BLaER1 treated with 17β-estradiol and CSF1 and Interleukin-3, amounts not matched to agents 10 nM and 100 nM (cell line): ENCODE data around the gene TOMM20.
"Not testable (repeated sequence)": the region's sequence is repeated elsewhere in the genome, so short reads cannot be mapped to it uniquely, and the experiment has no call there.

Experiments used
- H3K27ac ChIP-seq, 11 experiments: shearing (Covaris generic); formaldehyde crosslinking; 2 replicates each; pipeline ENCODE4 v1.8.1; 2022
- H3K27me3 ChIP-seq, 11 experiments: shearing (Covaris generic); formaldehyde crosslinking; 2 replicates each; pipeline ENCODE4 v1.8.1; 2022
- H3K36me3 ChIP-seq, 11 experiments: shearing (Covaris generic); formaldehyde crosslinking; 2 replicates each; pipeline ENCODE4 v1.8.1; 2022
- H3K4me1 ChIP-seq, 10 experiments: shearing (Covaris generic); formaldehyde crosslinking; 2 replicates each; pipeline ENCODE4 v1.8.1; 2022
- H3K4me2 ChIP-seq, 11 experiments: shearing (Covaris generic); formaldehyde crosslinking; 2 replicates each; pipeline ENCODE4 v1.8.1; 2022
- H3K4me3 ChIP-seq, 10 experiments: shearing (Covaris generic); formaldehyde crosslinking; 2 replicates each; pipeline ENCODE4 v1.8.1; 2022
- H3K9ac ChIP-seq, 11 experiments: shearing (Covaris generic); formaldehyde crosslinking; 2 replicates each; pipeline ENCODE4 v1.8.1; 2022
- H3K9me3 ChIP-seq, 11 experiments: shearing (Covaris generic); formaldehyde crosslinking; replicated peaks in 1 of 11; 2 replicates each; pipeline ENCODE4 v1.8.1; 2022
- H4K20me1 ChIP-seq, 11 experiments: shearing (Covaris generic); formaldehyde crosslinking; 2 replicates each; pipeline ENCODE4 v1.8.1; 2022
- Cebpa-rat ChIP-seq, 11 experiments: shearing (Covaris generic); IDR thresholded peaks; 2 replicates each; pipeline ENCODE4 v1.8.1; 2022

TOMM20 gene

DNA sequence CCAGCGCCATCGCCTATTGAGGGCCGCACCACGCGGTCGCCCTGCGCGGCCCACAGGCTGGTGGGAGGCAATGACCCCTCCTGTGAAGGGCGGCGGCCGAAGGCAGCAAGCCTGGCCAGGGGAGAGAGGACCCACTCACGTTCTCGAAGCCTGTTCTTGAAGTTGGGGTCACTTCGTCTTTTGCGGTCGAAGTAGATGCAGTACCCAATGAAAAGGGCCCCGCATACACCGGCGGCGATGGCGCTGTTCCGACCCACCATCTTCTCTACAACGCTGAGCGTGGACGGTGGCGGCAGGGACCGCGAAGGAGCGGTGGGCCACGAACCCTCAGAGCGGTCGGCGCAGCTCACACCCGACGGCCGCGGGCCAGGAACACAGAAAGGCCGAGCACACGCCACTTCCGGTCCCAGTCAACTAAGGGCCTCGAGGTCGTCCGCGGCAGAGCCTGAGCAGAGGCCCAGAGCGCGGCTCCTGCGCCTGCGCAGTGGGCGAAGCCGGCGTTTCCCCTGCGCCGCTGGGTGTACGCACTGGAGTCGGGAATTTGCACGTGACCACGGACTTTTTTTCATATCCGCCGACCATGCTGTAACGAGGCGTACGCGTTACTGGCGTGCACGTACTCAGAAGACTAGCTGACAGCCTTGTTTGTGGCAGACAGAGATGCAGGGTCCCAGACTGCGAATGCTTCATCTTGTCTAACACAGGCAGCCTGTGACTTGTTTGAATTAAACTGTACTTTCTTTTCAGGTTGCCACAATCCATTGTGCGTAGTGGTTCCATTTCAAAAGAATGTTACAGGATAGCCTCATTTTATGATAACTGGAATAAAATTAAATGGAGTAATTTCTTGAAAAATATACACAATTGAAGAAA is at the start of gene TOMM20:
Gene TOMM20, minus strand, starts transcription at position 382 of the 873 bp plus-strand sequence. Its CDS starts 122 bp downstream, at position 260.
- Histone ChIP-seq H3K9me3 (no peaks in the 10 kb centered on the region), H3K27ac (peak within 1 kb of the TSS; percentile 85 to 99 (median 96)), H3K36me3 (peaks cover 32 to 75% (median 64%) of the 10 kb centered on the region in 11 experiments), H3K4me2 (peak within 1 kb of the TSS; percentile 84 to 95 (median 88)), H3K4me1 (peaks cover 31 to 50% (median 37%) of the 10 kb centered on the region in 10 experiments), H4K20me1 (peaks cover 41 to 46% (median 44%) of the 10 kb centered on the region in 11 experiments), H3K27me3 (no peaks in the 10 kb centered on the region), H3K4me3 (peak within 1 kb of the TSS; percentile 86 to 98 (median 92)), H3K9ac (peak within 1 kb of the TSS; percentile 91 to 99 (median 97))
- TF ChIP-seq Cebpa-rat (IDR thresholded peaks at IDR 0.05): no peak

DNA sequence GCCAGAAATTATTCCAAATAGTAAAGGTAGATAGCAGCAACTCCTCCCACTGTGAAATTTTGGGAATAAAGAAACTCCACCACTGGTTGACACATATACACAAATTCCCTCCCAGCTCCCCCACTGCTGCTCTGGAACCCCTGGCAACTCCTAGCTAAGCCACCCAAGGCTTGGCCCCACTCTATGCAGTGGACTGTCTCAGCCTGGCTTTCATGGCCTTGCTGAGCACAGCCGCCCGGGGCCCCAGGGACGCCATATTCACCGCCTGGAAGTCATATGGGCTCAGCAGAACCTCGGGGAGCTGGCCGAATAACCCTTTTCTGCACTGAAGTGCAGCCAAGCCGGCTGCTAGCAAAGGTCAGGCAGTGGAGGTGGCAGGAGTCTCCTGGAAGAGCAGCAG is 47.8 kb upstream of the TOMM20 start:
- peaks cover 86 to 98% (median 94%) of the 10 kb centered on the region in 11 experiments for H3K36me3 ChIP-seq
- H3K4me3 ChIP-seq: no peak overlapping the region
- H3K4me1 ChIP-seq: no peaks in the 10 kb centered on the region
- H4K20me1 ChIP-seq: peaks cover 0 to 32% (median 11%) of the 10 kb centered on the region in 11 experiments; a peak in 14 of 22 replicates
- H3K27me3 ChIP-seq: no peaks in the 10 kb centered on the region
- H3K9ac ChIP-seq: no peak overlapping the region
- H3K27ac ChIP-seq: no peak overlapping the region
- no peak for TF ChIP-seq Cebpa-rat (IDR thresholded peaks at IDR 0.05)
- no peak overlapping the region for H3K4me2 ChIP-seq
- H3K9me3 ChIP-seq: no peaks in the 10 kb centered on the region

DNA sequence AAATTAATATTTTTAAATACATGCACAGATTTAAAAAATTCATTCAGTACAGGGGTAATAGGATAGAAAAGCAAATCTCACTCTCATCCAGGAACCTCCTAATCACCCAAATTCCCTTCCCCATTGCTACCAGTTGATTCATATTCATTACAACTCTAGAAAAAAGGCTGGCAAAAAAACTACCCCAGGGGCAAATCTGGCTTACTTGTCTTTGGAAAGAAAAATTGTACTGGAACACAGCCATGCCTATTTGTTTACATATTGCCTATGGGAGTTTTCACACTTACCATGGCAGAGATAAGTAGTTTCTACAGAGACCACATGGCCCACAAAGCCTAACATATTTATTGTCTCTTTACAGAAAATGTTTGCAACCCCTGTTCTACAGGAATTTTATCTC is 41.3 kb upstream of the TOMM20 start:
- Histone ChIP-seq H3K4me3 (no peak overlapping the region), H3K27ac (no peak overlapping the region), H4K20me1 (peaks cover 0 to 5% (median 0%) of the 10 kb centered on the region in 11 experiments; a peak in 1 of 22 replicates), H3K36me3 (peaks cover 70 to 98% (median 89%) of the 10 kb centered on the region in 11 experiments), H3K4me1 (no peaks in the 10 kb centered on the region), H3K9me3 (no peaks in the 10 kb centered on the region), H3K9ac (no peak overlapping the region), H3K27me3 (no peaks in the 10 kb centered on the region), H3K4me2 (no peak overlapping the region)
- TF ChIP-seq Cebpa-rat (IDR thresholded peaks at IDR 0.05): no peak

DNA sequence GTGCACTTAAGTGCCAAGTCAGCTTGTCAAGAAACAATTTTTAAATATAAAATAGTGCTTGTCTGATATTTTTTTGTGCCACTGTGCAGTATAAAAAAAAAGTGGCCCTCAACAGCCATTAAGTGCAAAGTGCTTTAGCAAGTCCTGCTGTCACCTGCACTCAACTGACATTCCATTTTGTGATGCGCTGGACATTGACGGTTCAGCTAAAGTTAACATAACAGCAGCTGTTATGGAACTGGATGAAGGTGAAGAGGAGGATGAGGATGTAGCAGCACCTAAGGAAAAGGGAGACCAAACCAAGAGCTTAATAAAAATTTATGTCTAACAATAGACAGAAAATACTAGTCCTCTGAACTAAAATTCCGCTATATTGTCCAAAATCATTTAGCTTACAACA is 39.7 kb upstream of the TOMM20 start:
- peaks cover 0 to 5% (median 0%) of the 10 kb centered on the region in 11 experiments; a peak in 1 of 22 replicates for H4K20me1 ChIP-seq
- no peak overlapping the region for H3K4me2 ChIP-seq
- no peak overlapping the region for H3K9ac ChIP-seq
- H3K36me3 ChIP-seq: peaks cover 56 to 96% (median 88%) of the 10 kb centered on the region in 11 experiments
- H3K27me3 ChIP-seq: no peaks in the 10 kb centered on the region
- TF ChIP-seq Cebpa-rat (IDR thresholded peaks at IDR 0.05): no peak
- peaks cover 0 to 4% (median 0%) of the 10 kb centered on the region in 11 experiments; a peak in 1 of 22 replicates for H3K9me3 ChIP-seq
- H3K4me3 ChIP-seq: no peak overlapping the region
- H3K4me1 ChIP-seq: no peaks in the 10 kb centered on the region
- no peak overlapping the region for H3K27ac ChIP-seq

DNA sequence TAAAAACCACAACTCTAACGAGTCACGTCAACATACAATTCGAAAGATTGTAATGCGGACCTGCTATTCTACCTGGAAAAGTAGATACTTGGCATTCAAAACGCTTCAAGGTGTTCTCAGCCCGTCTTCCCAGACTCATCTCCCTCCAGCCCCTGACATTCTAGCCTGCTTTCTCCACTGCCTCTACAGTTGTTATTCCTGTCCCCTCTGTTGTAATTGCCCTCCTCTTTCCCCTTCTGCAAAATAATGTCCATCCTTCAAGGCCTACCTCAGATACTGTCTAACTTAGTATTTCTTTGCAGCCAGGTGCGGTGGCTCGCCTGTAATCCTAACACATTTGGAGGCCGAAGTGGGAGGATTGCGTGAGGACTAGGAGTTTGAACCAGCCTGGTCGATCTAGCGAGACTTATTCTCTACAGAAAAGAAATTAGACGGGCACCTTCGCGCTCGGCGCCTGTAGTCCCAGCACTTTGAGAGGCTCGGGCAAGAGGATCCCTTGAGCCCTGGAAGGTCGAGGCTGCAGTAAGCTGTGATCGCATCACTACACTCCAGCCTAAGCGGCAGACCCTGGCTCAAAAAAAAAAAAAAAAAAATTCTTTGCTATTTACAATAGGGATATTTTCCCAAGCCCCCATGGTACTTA is 33.2 kb upstream of the TOMM20 start:
- Histone ChIP-seq H3K9me3 (peaks cover 0 to 4% (median 0%) of the 10 kb centered on the region in 11 experiments; a peak in 1 of 22 replicates), H4K20me1 (peaks cover 0 to 31% (median 6%) of the 10 kb centered on the region in 11 experiments; a peak in 6 of 22 replicates), H3K4me2 (peak overlapping the region; percentile 72 to 92 (median 87)), H3K27me3 (no peaks in the 10 kb centered on the region), H3K4me1 (peaks cover 23 to 42% (median 31%) of the 10 kb centered on the region in 10 experiments), H3K36me3 (peaks cover 25 to 64% (median 58%) of the 10 kb centered on the region in 11 experiments), H3K9ac (peak overlapping the region; percentile 88 to 95 (median 92)), H3K27ac (peak overlapping the region; percentile 72 to 96 (median 91)), H3K4me3 (peak overlapping the region; percentile 78 to 91 (median 86))
- TF ChIP-seq Cebpa-rat (IDR thresholded peaks at IDR 0.05): no peak

DNA sequence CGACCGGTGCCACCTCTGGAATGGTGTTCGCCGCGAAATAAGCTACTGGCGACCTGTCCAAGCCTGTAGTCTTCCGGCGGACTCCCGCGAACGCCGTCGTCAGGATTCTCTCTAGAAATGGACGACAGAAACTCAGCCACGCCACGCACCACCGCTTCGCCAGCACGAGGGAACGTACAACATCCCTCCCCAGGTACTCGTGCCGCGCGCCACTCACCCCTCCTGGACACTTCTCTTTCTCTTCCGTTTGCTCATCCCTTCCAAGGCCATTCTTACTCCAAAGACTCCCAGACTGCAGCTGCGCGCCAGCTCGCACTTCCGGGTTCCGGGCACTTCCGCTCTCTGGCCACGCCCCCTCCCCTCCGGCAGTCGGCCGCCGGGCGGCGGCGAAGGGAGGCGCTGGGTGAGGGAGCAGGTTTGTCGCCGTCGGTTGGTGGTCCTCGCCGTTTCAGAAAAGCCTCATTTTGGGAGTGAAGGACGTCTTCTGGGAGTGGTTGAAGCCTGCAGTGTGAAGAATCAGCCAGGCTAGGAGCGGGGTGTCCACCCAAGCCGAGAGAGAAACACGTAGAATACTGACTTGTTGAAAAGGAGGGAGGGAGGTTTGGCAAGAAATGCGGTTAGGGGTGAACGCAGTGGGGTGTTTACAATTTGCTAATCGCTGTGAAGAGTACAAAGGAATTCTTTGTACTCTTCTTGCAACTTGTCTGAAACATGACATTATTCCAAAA is 32.5 kb upstream of the TOMM20 start, which contains the start of gene RBM34:
Gene RBM34, minus strand, starts transcription at position 294 of the 728 bp plus-strand sequence. Its CDS starts 24 bp downstream, at position 270.
- Histone ChIP-seq H3K9me3 (peaks cover 0 to 4% (median 0%) of the 10 kb centered on the region in 11 experiments; a peak in 1 of 22 replicates), H3K4me2 (peak within 1 kb of the TSS; percentile 86 to 95 (median 89)), H3K27me3 (no peaks in the 10 kb centered on the region), H3K4me1 (peaks cover 23 to 45% (median 31%) of the 10 kb centered on the region in 10 experiments), H4K20me1 (peaks cover 0 to 36% (median 6%) of the 10 kb centered on the region in 11 experiments; a peak in 8 of 22 replicates), H3K4me3 (peak within 1 kb of the TSS; percentile 78 to 91 (median 86)), H3K36me3 (peaks cover 31 to 64% (median 59%) of the 10 kb centered on the region in 11 experiments), H3K27ac (peak within 1 kb of the TSS; percentile 72 to 96 (median 91)), H3K9ac (peak within 1 kb of the TSS; percentile 88 to 95 (median 92))
- TF ChIP-seq Cebpa-rat (IDR thresholded peaks at IDR 0.05): peak in 1 of 11 experiments; percentile 66; a peak in 1 of 22 replicates

DNA sequence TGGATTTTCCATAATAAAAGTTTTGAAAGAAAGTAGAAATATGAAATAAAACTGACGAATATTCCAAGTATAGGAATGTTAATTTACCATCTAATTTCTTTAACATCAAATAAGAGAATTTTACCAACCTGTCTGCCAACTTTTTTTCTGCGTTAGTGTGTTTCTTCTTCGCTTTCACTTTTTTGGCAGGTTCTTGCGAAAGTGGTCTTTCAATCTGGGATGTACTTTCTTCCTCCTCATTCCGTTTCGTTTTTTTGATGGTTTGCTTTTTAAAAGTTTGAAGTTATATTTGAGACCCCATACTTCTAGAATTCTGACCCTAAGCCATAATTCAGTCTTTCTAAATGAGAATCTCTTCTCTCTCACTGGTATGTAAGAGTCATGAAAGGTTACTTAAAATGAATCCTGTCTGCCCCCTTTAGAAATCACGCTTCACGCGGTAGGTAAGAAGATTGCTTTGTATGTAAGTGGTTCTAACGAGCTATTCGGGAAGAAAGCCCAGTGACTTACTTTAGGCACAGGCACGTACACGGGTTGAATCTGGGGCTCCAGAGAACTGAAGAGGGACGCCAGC is 31.8 kb upstream of the TOMM20 start:
- Histone ChIP-seq H3K9ac (peak overlapping the region; percentile 88 to 95 (median 92)), H3K4me1 (peaks cover 23 to 45% (median 31%) of the 10 kb centered on the region in 10 experiments), H3K36me3 (peaks cover 35 to 64% (median 57%) of the 10 kb centered on the region in 11 experiments), H3K4me2 (peak overlapping the region; percentile 84 to 95 (median 87)), H3K9me3 (peaks cover 0 to 4% (median 0%) of the 10 kb centered on the region in 11 experiments; a peak in 1 of 22 replicates), H3K27me3 (no peaks in the 10 kb centered on the region), H4K20me1 (peaks cover 0 to 40% (median 6%) of the 10 kb centered on the region in 11 experiments; a peak in 8 of 22 replicates), H3K4me3 (peak overlapping the region; percentile 78 to 91 (median 86)), H3K27ac (peak overlapping the region; percentile 72 to 96 (median 91))
- peak in 1 of 11 experiments; percentile 23; a peak in 1 of 22 replicates for TF ChIP-seq Cebpa-rat (IDR thresholded peaks at IDR 0.05)

DNA sequence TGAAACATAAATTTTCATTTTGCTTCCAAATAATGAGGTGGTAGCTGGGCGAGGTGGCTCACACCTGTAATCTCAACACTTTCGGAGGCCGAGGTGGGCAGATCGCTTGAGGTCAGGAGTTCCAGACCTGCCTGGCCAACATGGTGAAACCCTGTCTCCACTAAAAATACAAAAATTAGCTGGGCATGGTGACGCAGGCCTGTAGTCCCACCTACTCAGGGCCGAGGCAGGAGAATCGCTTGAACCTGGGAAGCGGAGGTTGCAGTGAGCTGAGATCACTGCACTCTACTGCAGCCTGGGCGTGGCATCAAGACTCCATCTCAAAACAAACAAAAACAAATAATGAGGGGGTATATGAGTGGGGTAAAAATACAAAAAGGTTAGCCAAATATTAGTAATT is 31.3 kb upstream of the TOMM20 start:
- not testable (repeated sequence) for H3K27me3 ChIP-seq, H3K9me3 ChIP-seq
- Histone ChIP-seq H3K9ac (peak overlapping the region; percentile 88 to 95 (median 92)), H3K27ac (peak overlapping the region in 10 of 11 experiments; percentile 86 to 96 (median 92); a peak in 17 of 22 replicates), H4K20me1 (peaks cover 0 to 44% (median 6%) of the 10 kb centered on the region in 11 experiments; a peak in 8 of 22 replicates), H3K36me3 (peaks cover 41 to 66% (median 60%) of the 10 kb centered on the region in 11 experiments), H3K4me3 (peak overlapping the region; percentile 78 to 91 (median 86)), H3K4me1 (peaks cover 23 to 45% (median 31%) of the 10 kb centered on the region in 10 experiments), H3K4me2 (peak overlapping the region; percentile 84 to 95 (median 87))

DNA sequence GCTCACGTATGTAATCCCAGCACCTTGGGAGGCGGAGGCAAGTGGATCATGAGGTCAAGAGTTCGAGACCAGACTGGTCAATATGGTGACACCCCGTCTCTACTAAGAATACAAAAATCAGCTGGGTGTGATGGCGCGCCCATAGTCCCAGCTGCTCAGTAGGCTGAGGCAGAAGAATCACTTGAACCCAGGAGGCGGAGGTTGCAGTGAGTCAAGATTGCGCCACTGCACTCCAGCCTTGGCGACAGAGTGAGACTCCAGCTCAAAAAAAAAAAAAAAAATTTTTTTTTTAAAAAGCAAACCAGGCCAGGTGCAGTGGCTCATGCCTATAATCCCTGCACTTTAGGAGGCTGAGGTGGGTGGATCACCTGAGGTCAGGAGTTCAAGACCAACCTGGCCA is 30.6 kb upstream of the TOMM20 start:
- H3K36me3 ChIP-seq: peaks cover 47 to 67% (median 60%) of the 10 kb centered on the region in 11 experiments
- not testable (repeated sequence) for H3K27me3 ChIP-seq, H3K9me3 ChIP-seq
- H3K4me3 ChIP-seq: peak overlapping the region in 6 of 10 experiments; percentile 78 to 91 (median 88); a peak in 4 of 20 replicates
- H3K9ac ChIP-seq: peak overlapping the region in 1 of 11 experiments; percentile 95; a peak in 3 of 22 replicates
- H3K27ac ChIP-seq: peak overlapping the region in 2 of 11 experiments; percentile 86 to 96; a peak in 1 of 22 replicates
- peaks cover 23 to 45% (median 31%) of the 10 kb centered on the region in 10 experiments for H3K4me1 ChIP-seq
- peak overlapping the region; percentile 84 to 95 (median 87); a peak in 21 of 22 replicates for H3K4me2 ChIP-seq
- peaks cover 0 to 51% (median 7%) of the 10 kb centered on the region in 11 experiments; a peak in 9 of 22 replicates for H4K20me1 ChIP-seq
